Memory B cell (primary cell): ENCODE data around the gene CBY2.

Source experiments
- ATAC-seq: fragments of 150-1000 bp; cut with Tn5 transposase; 2 replicates; pipeline ENCODE4 v1.10.0; 2021; ENCODE audit warnings: low read depth, mild to moderate bottlenecking, moderate library complexity
- DNase-seq, 2 donors: peaks; one replicate each; pipeline ENCODE4 v3.0.0; 2022; ENCODE audit warnings: low spot score in 2 of 2
- H3K27ac Mint-ChIP-seq: one replicate; pipeline ENCODE4 v1.8.0; 2022; ENCODE audit warnings: mild to moderate bottlenecking, moderate library complexity, mixed read lengths
- H3K27me3 Mint-ChIP-seq: one replicate; pipeline ENCODE4 v1.8.0; 2022; ENCODE audit warnings: mixed read lengths
- H3K36me3 Mint-ChIP-seq: one replicate; pipeline ENCODE4 v1.8.0; 2022; ENCODE audit warnings: mild to moderate bottlenecking, mixed read lengths
- H3K4me1 Mint-ChIP-seq: one replicate; pipeline ENCODE4 v1.8.0; 2022; ENCODE audit warnings: mixed read lengths
- H3K4me3 Mint-ChIP-seq: one replicate; pipeline ENCODE4 v1.8.0; 2022; ENCODE audit warnings: mild to moderate bottlenecking, moderate library complexity, mixed read lengths
- H3K9me3 Mint-ChIP-seq: one replicate; pipeline ENCODE4 v1.8.0; 2022; ENCODE audit warnings: mixed read lengths

Gene CBY2

DNA sequence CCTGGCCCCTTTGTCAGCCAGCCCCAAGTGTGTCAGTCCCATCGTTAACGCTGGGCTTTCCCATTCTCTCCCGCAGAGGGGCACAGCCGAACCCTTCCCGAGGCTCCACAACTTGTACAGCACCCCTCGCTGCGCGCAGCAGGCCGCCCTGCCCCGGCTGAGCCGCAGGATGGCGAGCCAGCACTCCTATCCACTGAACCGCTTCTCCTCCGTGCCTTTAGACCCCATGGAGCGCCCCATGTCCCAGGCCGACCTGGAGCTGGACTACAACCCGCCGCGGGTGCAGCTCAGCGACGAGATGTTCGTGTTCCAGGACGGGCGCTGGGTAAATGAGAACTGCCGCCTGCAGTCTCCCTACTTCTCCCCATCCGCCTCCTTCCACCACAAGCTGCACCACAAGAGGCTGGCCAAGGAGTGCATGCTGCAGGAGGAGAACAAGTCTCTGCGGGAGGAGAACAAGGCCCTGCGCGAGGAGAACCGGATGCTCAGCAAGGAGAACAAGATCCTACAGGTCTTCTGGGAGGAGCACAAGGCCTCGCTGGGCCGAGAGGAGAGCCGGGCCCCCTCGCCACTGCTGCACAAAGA lies 11.1 kb downstream of the CBY2 start:
- H3K4me1 Mint-ChIP-seq = no peaks in the 10 kb centered on the region
- no peak for ATAC-seq

DNA sequence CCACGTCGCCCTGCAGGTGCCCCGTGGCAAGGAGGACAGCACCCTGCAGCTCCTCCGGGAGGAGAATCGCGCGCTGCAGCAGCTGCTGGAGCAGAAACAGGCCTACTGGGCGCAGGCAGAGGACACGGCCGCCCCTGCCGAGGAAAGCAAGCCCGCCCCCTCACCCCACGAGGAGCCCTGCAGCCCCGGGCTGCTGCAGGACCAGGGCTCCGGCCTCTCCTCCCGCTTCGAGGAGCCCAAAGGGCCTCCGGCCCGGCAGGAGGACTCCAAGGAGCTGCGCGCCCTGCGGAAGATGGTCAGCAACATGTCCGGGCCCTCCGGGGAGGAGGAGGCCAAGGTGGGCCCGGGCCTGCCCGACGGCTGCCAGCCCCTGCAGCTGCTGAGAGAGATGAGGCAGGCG lies 11.6 kb downstream of the CBY2 start:
- H3K4me3 Mint-ChIP-seq = no peak overlapping the region
- no peaks in the 10 kb centered on the region for H3K36me3 Mint-ChIP-seq
- H3K27ac Mint-ChIP-seq = no peak overlapping the region
- no peak for DNase-seq
- H3K27me3 Mint-ChIP-seq = no peaks in the 10 kb centered on the region
- ATAC-seq = no peak
- H3K4me1 Mint-ChIP-seq = no peaks in the 10 kb centered on the region
- no peaks in the 10 kb centered on the region for H3K9me3 Mint-ChIP-seq

More for the DNA sequence above, 11.1 kb downstream of the CBY2 start:
- no peaks in the 10 kb centered on the region for H3K36me3 Mint-ChIP-seq
- DNase-seq = no peak
- no peaks in the 10 kb centered on the region for H3K27me3 Mint-ChIP-seq
- H3K27ac Mint-ChIP-seq = no peak overlapping the region
- no peaks in the 10 kb centered on the region for H3K9me3 Mint-ChIP-seq
- H3K4me3 Mint-ChIP-seq = no peak overlapping the region

DNA sequence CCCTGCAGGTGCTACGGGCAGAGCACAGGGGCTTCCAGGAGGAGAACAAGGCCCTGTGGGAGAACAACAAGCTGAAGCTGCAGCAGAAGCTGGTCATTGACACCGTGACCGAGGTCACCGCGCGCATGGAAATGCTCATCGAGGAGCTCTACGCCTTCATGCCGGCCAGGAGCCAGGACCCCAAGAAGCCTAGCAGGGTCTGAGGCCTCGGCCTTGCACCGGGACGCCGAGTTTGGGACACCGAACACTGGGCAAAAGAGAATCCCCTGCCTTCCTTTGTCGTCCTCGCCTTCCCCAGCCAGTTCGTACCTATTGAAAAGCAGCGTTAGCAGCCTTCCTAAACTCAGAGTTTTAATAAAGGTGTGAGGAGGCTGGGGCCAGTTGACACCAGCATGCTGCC lies 12.1 kb downstream of the CBY2 start:
- H3K27ac Mint-ChIP-seq = no peak overlapping the region
- no peak overlapping the region for H3K4me3 Mint-ChIP-seq
- H3K27me3 Mint-ChIP-seq = no peaks in the 10 kb centered on the region
- H3K4me1 Mint-ChIP-seq = no peaks in the 10 kb centered on the region
- ATAC-seq (no peak), DNase-seq (no peak)
- no peaks in the 10 kb centered on the region for H3K9me3 Mint-ChIP-seq
- no peaks in the 10 kb centered on the region for H3K36me3 Mint-ChIP-seq

DNA sequence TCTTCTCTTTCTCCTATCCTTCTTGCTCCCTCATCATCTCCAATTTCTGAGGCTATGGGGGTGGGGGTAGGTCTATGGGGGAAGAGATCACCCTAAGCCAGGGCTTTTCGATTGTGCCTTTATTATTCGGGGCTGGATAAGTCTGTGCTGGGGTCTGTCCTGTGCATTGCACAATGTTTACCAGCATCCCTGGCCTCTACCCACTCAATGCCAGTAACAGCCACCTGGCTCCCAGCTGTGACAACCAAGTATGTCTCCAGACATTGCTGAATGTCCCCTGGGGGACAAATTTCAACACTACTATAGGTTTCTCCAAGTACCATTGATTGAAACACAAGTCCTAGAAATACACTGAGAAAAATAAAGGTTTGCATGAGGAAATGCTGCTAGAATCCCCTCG lies 13.2 kb downstream of the CBY2 start:
- ATAC-seq (no peak), DNase-seq (no peak)
- H3K9me3 Mint-ChIP-seq = no peaks in the 10 kb centered on the region
- H3K4me1 Mint-ChIP-seq = no peaks in the 10 kb centered on the region
- no peaks in the 10 kb centered on the region for H3K36me3 Mint-ChIP-seq
- H3K27me3 Mint-ChIP-seq = peaks cover 3% of the 10 kb centered on the region
- no peak overlapping the region for H3K27ac Mint-ChIP-seq
- H3K4me3 Mint-ChIP-seq = no peak overlapping the region

DNA sequence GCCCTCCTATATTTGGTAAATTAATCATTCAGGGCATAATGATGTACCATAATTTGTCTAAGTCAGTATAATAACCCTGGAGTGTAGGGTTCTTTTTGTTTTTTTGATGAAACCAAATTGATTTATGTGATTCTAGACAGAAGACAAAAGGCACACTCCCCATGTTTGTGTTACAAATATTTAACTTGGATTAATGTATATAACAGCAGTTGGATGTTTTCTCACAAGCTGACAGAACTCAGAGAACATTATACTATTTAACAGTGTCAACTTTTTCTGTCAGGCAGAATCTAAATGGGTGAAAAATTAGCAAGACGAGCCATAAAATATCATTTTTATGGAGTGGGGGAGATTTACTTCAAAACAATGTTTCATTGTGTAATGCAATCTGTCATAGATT lies 15.2 kb downstream of the CBY2 start:
- DNase-seq (no peak), ATAC-seq (no peak)
- no peaks in the 10 kb centered on the region for H3K9me3 Mint-ChIP-seq
- H3K4me3 Mint-ChIP-seq = no peak overlapping the region
- H3K27me3 Mint-ChIP-seq = peaks cover 3% of the 10 kb centered on the region
- H3K27ac Mint-ChIP-seq = no peak overlapping the region
- no peaks in the 10 kb centered on the region for H3K36me3 Mint-ChIP-seq
- no peaks in the 10 kb centered on the region for H3K4me1 Mint-ChIP-seq

DNA sequence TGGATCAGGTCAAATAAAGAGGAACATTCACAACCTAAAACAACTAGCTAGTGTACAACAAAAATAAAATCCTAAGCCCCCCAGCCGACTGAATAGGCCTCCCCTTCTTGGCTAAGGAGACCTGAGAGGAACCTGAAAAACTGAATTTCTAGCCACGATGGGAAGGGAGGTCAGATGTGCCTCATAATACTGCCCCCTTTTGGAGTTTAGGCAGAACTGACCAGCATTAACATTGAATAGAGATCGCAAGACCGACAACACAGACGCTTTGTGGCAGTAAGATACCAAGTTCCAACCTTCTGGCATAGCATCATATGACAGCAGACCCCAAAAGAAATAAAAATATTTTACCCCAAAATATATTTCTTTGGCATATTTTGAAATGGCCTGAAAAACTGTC lies 15.9 kb downstream of the CBY2 start:
- ATAC-seq (no peak), DNase-seq (no peak)
- H3K27ac Mint-ChIP-seq = no peak overlapping the region
- H3K4me1 Mint-ChIP-seq = no peaks in the 10 kb centered on the region
- no peak overlapping the region for H3K4me3 Mint-ChIP-seq
- H3K36me3 Mint-ChIP-seq = no peaks in the 10 kb centered on the region
- H3K27me3 Mint-ChIP-seq = peaks cover 3% of the 10 kb centered on the region
- H3K9me3 Mint-ChIP-seq = no peaks in the 10 kb centered on the region

DNA sequence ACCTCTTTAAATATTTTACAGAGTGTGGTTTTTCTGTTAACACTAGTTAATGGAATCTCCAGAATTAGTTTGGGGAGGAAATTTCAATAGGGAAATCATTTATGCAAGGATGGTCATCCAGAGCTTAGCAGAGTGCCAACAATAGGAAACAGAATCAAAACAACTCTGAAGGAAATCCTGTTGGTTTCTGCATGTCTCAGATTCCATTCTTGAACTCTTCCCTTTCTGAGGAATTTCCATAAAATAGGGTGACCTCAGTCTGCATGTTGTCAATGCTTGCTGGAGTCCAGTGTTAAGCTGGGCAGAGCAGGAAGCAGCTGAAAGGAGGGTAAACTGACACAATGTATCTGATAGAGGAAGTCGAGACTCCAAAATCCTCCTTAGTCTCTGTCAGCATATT lies 16.9 kb downstream of the CBY2 start:
- Mint-ChIP-seq H3K4me3 (no peak overlapping the region), H3K36me3 (no peaks in the 10 kb centered on the region), H3K27ac (no peak overlapping the region), H3K4me1 (no peaks in the 10 kb centered on the region), H3K27me3 (peaks cover 3% of the 10 kb centered on the region), H3K9me3 (no peaks in the 10 kb centered on the region)
- ATAC-seq (no peak), DNase-seq (no peak)

DNA sequence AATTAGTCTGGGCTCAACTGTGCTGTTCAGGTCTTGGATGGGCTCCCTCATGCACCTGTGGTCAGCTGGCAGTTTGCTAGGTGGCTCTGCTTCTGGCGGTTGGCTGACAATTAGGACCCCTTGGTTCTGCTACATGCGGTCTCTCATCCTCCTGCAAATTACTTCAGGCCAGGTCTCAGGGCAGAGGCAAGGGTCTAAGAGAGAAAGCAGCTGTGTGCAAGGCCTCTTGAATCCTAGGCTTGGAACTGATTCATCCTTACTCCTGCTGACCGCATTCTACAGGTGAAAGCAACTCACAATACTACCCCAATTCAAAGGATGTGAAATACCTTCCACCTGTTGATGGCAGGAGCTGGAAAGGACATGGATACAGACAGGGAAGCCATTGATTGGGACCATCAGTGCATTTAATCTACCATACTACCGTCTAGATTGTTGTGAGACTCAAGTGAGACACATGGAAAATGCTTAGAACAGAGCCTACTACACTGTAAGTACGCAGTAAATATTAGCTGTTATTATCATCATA lies 19.1 kb downstream of the CBY2 start:
- H3K36me3 Mint-ChIP-seq = no peaks in the 10 kb centered on the region
- peaks cover 6% of the 10 kb centered on the region for H3K27me3 Mint-ChIP-seq
- ATAC-seq (no peak), DNase-seq (no peak)
- H3K27ac Mint-ChIP-seq = no peak overlapping the region
- no peaks in the 10 kb centered on the region for H3K4me1 Mint-ChIP-seq
- H3K4me3 Mint-ChIP-seq = no peak overlapping the region
- H3K9me3 Mint-ChIP-seq = no peaks in the 10 kb centered on the region

DNA sequence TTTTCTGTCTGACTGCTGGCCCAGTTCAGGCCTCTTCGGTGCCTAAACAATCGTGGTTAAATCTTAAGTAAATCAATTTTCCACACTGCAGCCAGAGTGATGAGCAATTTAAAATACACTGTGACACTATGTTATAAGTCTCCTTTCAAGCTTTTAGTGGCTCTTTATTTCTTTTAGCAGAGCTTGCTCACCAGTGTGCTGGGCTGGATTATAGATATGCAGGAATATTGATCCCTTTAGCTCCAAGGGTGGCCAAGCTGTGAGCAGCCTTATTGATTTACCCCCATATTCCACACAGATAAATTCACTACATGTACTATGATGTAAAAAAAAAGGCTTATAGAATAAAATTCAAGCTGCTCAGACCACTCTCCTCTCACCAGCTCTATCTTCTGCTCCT lies 21.7 kb downstream of the CBY2 start:
- Mint-ChIP-seq H3K27me3 (peaks cover 6% of the 10 kb centered on the region), H3K36me3 (no peaks in the 10 kb centered on the region), H3K27ac (no peak overlapping the region), H3K4me1 (no peaks in the 10 kb centered on the region), H3K9me3 (no peaks in the 10 kb centered on the region), H3K4me3 (no peak overlapping the region)
- no peak for ATAC-seq
- DNase-seq = no peak

DNA sequence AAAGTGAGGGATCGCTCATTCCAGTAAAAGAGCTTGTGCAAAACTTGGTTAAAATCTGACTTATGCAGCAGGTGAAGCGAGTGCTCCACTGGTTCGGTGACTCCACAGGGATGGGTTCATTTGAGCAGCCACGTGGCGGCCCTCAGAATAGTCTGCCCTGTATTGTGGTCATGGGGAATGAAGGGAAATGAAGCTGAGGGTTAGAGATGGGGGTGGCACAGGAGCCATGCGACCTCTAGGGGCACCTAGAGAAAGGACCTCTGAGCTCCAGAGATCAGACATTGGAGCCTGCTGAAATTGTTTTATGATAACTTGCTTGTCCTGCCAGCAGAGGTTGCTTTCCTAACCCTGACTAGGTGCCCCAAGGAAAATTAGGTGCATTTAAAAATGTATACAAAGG lies 26.6 kb downstream of the CBY2 start:
- Mint-ChIP-seq H3K36me3 (no peaks in the 10 kb centered on the region), H3K4me1 (no peaks in the 10 kb centered on the region), H3K27me3 (peaks cover 6% of the 10 kb centered on the region), H3K4me3 (no peak overlapping the region), H3K27ac (no peak overlapping the region), H3K9me3 (no peaks in the 10 kb centered on the region)
- DNase-seq (no peak), ATAC-seq (no peak)

DNA sequence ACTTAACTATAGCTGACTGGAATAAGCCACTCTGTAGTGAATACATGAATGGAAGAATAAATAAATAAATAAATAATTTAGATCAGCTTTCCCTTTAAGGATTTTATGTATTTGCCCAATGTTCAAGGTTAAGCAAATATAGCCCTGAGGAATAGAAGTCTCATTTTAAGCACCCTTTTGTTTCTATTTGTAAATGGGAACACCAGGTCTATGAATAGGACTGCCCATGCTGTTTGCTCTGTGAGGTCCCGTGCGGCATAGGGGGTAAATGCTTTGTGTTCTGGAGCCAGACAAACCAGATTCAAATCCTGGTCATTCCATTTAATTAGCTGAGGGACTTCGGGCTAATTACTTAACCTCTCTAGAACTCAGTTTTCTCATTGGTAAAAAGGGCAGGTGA lies 29.3 kb downstream of the CBY2 start:
- ATAC-seq (no peak), DNase-seq (no peak)
- peaks cover 7% of the 10 kb centered on the region for H3K27me3 Mint-ChIP-seq
- H3K27ac Mint-ChIP-seq = no peak overlapping the region
- no peaks in the 10 kb centered on the region for H3K9me3 Mint-ChIP-seq
- no peaks in the 10 kb centered on the region for H3K36me3 Mint-ChIP-seq
- no peak overlapping the region for H3K4me3 Mint-ChIP-seq
- H3K4me1 Mint-ChIP-seq = no peaks in the 10 kb centered on the region

DNA sequence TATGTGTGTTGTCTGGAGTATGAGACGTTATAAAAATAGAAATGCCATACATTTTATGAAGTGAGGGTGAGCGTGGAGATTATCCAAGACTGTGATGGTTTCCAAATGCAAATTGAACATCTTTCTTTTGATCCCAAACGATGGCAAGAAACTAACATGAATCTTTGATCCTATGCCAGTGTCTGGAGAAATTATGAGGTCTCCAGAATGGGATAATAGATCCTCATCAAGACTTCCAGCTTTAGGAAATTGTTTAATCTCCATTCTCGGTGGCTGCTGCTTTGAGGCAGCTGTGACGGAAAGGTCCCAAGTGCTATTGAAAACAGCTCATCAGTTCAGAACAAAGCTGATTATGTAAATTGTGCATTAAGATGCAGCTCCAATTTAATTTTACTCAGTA lies 30.8 kb downstream of the CBY2 start:
- DNase-seq (no peak), ATAC-seq (no peak)
- Mint-ChIP-seq H3K9me3 (no peaks in the 10 kb centered on the region), H3K27ac (no peak overlapping the region), H3K4me1 (no peaks in the 10 kb centered on the region), H3K27me3 (peaks cover 7% of the 10 kb centered on the region), H3K4me3 (no peak overlapping the region), H3K36me3 (no peaks in the 10 kb centered on the region)

DNA sequence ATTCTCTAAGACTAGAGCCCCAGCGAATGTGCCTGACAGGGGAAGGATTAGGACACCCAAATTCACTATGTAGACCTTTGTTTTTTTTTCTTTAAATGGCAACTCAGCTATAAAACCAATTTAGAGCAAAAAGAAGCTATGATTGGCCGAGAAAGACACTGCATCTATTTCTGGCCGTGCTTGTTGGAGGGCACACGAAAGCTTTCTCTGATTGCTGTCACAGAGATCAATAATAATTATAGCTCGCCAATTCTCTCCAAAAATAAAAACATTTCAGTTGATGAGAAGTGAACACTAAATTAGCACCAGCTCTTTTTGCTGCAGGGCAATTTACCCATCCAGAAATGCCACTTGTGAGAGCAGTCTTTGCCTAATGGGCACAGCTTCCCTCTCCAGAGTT lies 31.2 kb downstream of the CBY2 start:
- H3K9me3 Mint-ChIP-seq = no peaks in the 10 kb centered on the region
- ATAC-seq (no peak), DNase-seq (no peak)
- H3K4me1 Mint-ChIP-seq = no peaks in the 10 kb centered on the region
- H3K27ac Mint-ChIP-seq = no peak overlapping the region
- no peaks in the 10 kb centered on the region for H3K36me3 Mint-ChIP-seq
- no peak overlapping the region for H3K4me3 Mint-ChIP-seq
- peaks cover 7% of the 10 kb centered on the region for H3K27me3 Mint-ChIP-seq

DNA sequence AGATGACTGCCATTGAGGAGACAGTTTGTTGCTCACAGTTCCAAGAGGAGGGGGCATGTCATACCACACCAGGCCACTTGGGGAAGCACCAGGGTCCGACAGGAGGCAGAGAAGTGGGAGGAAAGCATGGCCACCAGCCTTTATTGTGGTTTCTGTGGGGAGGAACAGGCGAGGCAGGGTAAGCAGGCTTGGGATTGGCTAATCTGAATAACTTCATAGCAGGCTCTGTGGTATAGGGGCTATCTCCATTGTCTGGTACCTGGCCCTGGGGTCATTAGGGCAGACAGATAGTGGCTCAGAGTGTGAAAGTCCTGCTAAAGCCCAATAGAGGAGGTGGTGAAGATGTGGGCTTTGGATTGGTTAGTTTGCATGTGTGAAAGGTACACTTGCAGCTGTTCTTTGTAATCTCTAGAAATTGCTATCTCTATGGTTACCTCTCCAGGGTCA lies 35.5 kb downstream of the CBY2 start:
- DNase-seq (no peak), ATAC-seq (no peak)
- no peak overlapping the region for H3K27ac Mint-ChIP-seq
- no peak overlapping the region for H3K4me3 Mint-ChIP-seq
- H3K4me1 Mint-ChIP-seq = no peaks in the 10 kb centered on the region
- peaks cover 5% of the 10 kb centered on the region for H3K27me3 Mint-ChIP-seq
- H3K9me3 Mint-ChIP-seq = no peaks in the 10 kb centered on the region
- no peaks in the 10 kb centered on the region for H3K36me3 Mint-ChIP-seq

DNA sequence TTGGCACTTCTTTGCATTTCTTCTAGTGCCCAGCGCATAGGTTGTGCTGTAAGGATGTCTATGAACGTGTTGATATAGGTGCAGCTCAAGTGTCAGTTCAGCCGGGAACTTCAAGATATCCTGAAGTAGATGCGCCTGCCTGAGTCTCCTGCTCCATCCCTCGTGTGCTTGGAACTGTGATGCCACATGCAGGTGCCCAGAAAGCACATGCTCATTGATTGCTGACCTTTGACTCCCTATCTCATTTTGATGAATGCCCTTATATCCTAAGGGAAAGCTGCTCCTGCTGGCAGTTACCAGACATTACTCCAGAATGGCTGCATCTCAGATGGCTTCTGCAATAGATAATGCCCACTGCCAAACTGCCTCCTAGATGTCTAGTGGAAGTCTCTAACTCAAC lies 40.9 kb downstream of the CBY2 start:
- Mint-ChIP-seq H3K27me3 (peaks cover 3% of the 10 kb centered on the region), H3K36me3 (no peaks in the 10 kb centered on the region), H3K9me3 (no peaks in the 10 kb centered on the region), H3K4me1 (no peaks in the 10 kb centered on the region), H3K4me3 (no peak overlapping the region), H3K27ac (no peak overlapping the region)
- DNase-seq (no peak), ATAC-seq (no peak)
